Activated T-helper 17 cell treated with anti-CD3 and anti-CD28 coated beads, Interleukin-2, amount 50 U/mL, for 72 hours (primary cell): ENCODE measurements around the gene PFAS. TPM values are rescaled to one million over a fixed set of nuclear protein-coding genes. Genes with fewer than 3 reads are reported as not detected.

ENCODE experiments used
- ATAC-seq: fragments of 150-1000 bp; cut with Tn5 transposase; replicated peaks from 2 replicates; pipeline ENCODE4 v1.10.0; 2021; ENCODE audit warnings: mild to moderate bottlenecking, moderate library complexity
- H3K27ac Mint-ChIP-seq: one replicate; pipeline ENCODE4 v1.8.0; 2022; ENCODE audit warnings: mixed read lengths
- H3K27me3 Mint-ChIP-seq: one replicate; pipeline ENCODE4 v1.8.0; 2022; ENCODE audit warnings: mixed read lengths
- H3K36me3 Mint-ChIP-seq: one replicate; pipeline ENCODE4 v1.8.0; 2022; ENCODE audit warnings: low read depth, mild to moderate bottlenecking, mixed read lengths
- H3K4me1 Mint-ChIP-seq: one replicate; pipeline ENCODE4 v1.8.0; 2022; ENCODE audit warnings: mixed read lengths
- H3K4me3 Mint-ChIP-seq: one replicate; pipeline ENCODE4 v1.8.0; 2022; ENCODE audit warnings: mild to moderate bottlenecking, mixed read lengths
- H3K9me3 Mint-ChIP-seq: one replicate; pipeline ENCODE4 v1.8.0; 2022; ENCODE audit warnings: mixed read lengths
- total RNA-seq, 2 donors: library from RNA; stranded (reverse); gene quantifications; one replicate each; pipeline ENCODE4 v1.2.3, GENCODE V29; 2022

PFAS gene
- total RNA-seq, 2 donors from 2014 or later: 53.9 to 143 TPM

GRCh38 chr17:8223356-8224126, 25.5 kb upstream of the PFAS start:
- no peak for ATAC-seq
- Mint-ChIP-seq H3K4me1 (peaks cover 38% of the 10 kb centered on the region), H3K27ac (peak overlapping the region; percentile 98), H3K36me3 (peaks cover 57% of the 10 kb centered on the region), H3K4me3 (peak overlapping the region; percentile 85), H3K9me3 (peaks cover 3% of the 10 kb centered on the region), H3K27me3 (no peaks in the 10 kb centered on the region)

- Mint-ChIP-seq H3K4me1 (peaks cover 34% of the 10 kb centered on the region), H3K27ac (peak overlapping the region; percentile 98), H3K27me3 (no peaks in the 10 kb centered on the region), H3K9me3 (peaks cover 3% of the 10 kb centered on the region), H3K4me3 (peak overlapping the region; percentile 85), H3K36me3 (peaks cover 73% of the 10 kb centered on the region)
- ATAC-seq: no peak
These were observed 23.9 kb upstream of the PFAS start for GRCh38 chr17:8224891-8225812.

- peaks cover 3% of the 10 kb centered on the region for H3K9me3 Mint-ChIP-seq
- H3K4me3 Mint-ChIP-seq: peak overlapping the region; percentile 64
- peaks cover 29% of the 10 kb centered on the region for H3K4me1 Mint-ChIP-seq
- peaks cover 75% of the 10 kb centered on the region for H3K36me3 Mint-ChIP-seq
- ATAC-seq: peak; percentile 4
- H3K27ac Mint-ChIP-seq: peak overlapping the region; percentile 93
- H3K27me3 Mint-ChIP-seq: no peaks in the 10 kb centered on the region
These were observed 23.1 kb upstream of the PFAS start for GRCh38 chr17:8225813-8226535.

- ATAC-seq: no peak
- Mint-ChIP-seq H3K27me3 (no peaks in the 10 kb centered on the region), H3K36me3 (peaks cover 75% of the 10 kb centered on the region), H3K27ac (peak overlapping the region; percentile 93), H3K4me1 (peaks cover 25% of the 10 kb centered on the region), H3K4me3 (peak overlapping the region; percentile 64), H3K9me3 (peaks cover 3% of the 10 kb centered on the region)
These were observed 22.4 kb upstream of the PFAS start for GRCh38 chr17:8226536-8227237.

GRCh38 chr17:8227238-8227581, 21.9 kb upstream of the PFAS start:
- H3K36me3 Mint-ChIP-seq: peaks cover 75% of the 10 kb centered on the region
- H3K4me3 Mint-ChIP-seq: peak overlapping the region; percentile 64
- peak overlapping the region; percentile 93 for H3K27ac Mint-ChIP-seq
- peaks cover 23% of the 10 kb centered on the region for H3K4me1 Mint-ChIP-seq
- no peaks in the 10 kb centered on the region for H3K27me3 Mint-ChIP-seq
- ATAC-seq: no peak
- H3K9me3 Mint-ChIP-seq: peaks cover 3% of the 10 kb centered on the region

- Mint-ChIP-seq H3K4me3 (no peak overlapping the region), H3K4me1 (peaks cover 12% of the 10 kb centered on the region), H3K27me3 (no peaks in the 10 kb centered on the region), H3K27ac (no peak overlapping the region), H3K9me3 (no peaks in the 10 kb centered on the region), H3K36me3 (peaks cover 100% of the 10 kb centered on the region)
- no peak for ATAC-seq
These were observed 17.4 kb upstream of the PFAS start for GRCh38 chr17:8231701-8232100.

- Mint-ChIP-seq H3K4me1 (peaks cover 4% of the 10 kb centered on the region), H3K27me3 (no peaks in the 10 kb centered on the region), H3K36me3 (peaks cover 100% of the 10 kb centered on the region), H3K27ac (no peak overlapping the region), H3K9me3 (no peaks in the 10 kb centered on the region), H3K4me3 (no peak overlapping the region)
- ATAC-seq: no peak
These were observed 14.5 kb upstream of the PFAS start for GRCh38 chr17:8234361-8235270.

- ATAC-seq: no peak
- H3K4me1 Mint-ChIP-seq: peaks cover 4% of the 10 kb centered on the region
- H3K9me3 Mint-ChIP-seq: no peaks in the 10 kb centered on the region
- no peaks in the 10 kb centered on the region for H3K27me3 Mint-ChIP-seq
- H3K36me3 Mint-ChIP-seq: peaks cover 100% of the 10 kb centered on the region
- H3K27ac Mint-ChIP-seq: peak overlapping the region; percentile 30
- no peak overlapping the region for H3K4me3 Mint-ChIP-seq
These were observed 13.4 kb upstream of the PFAS start for GRCh38 chr17:8235676-8236075.

GRCh38 chr17:8237175-8237574, 11.9 kb upstream of the PFAS start:
- Mint-ChIP-seq H3K36me3 (peaks cover 100% of the 10 kb centered on the region), H3K4me3 (no peak overlapping the region), H3K9me3 (no peaks in the 10 kb centered on the region), H3K4me1 (peaks cover 4% of the 10 kb centered on the region), H3K27ac (no peak overlapping the region), H3K27me3 (no peaks in the 10 kb centered on the region)
- no peak for ATAC-seq

GRCh38 chr17:8237886-8238285, 11.2 kb upstream of the PFAS start:
- Mint-ChIP-seq H3K4me1 (peaks cover 4% of the 10 kb centered on the region), H3K36me3 (peaks cover 100% of the 10 kb centered on the region), H3K27me3 (no peaks in the 10 kb centered on the region), H3K4me3 (no peak overlapping the region), H3K27ac (no peak overlapping the region), H3K9me3 (no peaks in the 10 kb centered on the region)
- no peak for ATAC-seq

- peaks cover 9% of the 10 kb centered on the region for H3K4me1 Mint-ChIP-seq
- H3K36me3 Mint-ChIP-seq: peaks cover 90% of the 10 kb centered on the region
- no peak for ATAC-seq
- peak overlapping the region; percentile 100 for H3K4me3 Mint-ChIP-seq
- no peaks in the 10 kb centered on the region for H3K27me3 Mint-ChIP-seq
- H3K27ac Mint-ChIP-seq: peak overlapping the region; percentile 29
- H3K9me3 Mint-ChIP-seq: no peaks in the 10 kb centered on the region
These were observed 5.3 kb upstream of the PFAS start for GRCh38 chr17:8243827-8244226.

- H3K27me3 Mint-ChIP-seq: no peaks in the 10 kb centered on the region
- H3K36me3 Mint-ChIP-seq: peaks cover 88% of the 10 kb centered on the region
- no peak for ATAC-seq
- peaks cover 15% of the 10 kb centered on the region for H3K4me1 Mint-ChIP-seq
- H3K27ac Mint-ChIP-seq: peak overlapping the region; percentile 29
- H3K9me3 Mint-ChIP-seq: no peaks in the 10 kb centered on the region
- H3K4me3 Mint-ChIP-seq: peak overlapping the region; percentile 100
These were observed 4.3 kb upstream of the PFAS start for GRCh38 chr17:8244768-8245167.
